Effector memory CD4-positive, alpha-beta T cell (primary cell): ENCODE results near the gene LYPLA2.
"Not testable (repeated sequence)": the region's sequence is repeated elsewhere in the genome, so short reads cannot be mapped to it uniquely, and the experiment has no call there.

Source experiments
- DNase-seq, 3 donors: peaks; one replicate each; pipeline ENCODE4 v3.0.0-alpha.2; 2020
- H3K27ac ChIP-seq: 2 replicates; pipeline ENCODE4 v1.7.0; 2013; ENCODE audit warnings: mild to moderate bottlenecking, low read length, moderate library complexity; ENCODE audit not compliant: insufficient read depth, poor library complexity, severe bottlenecking
- H3K27me3 ChIP-seq: replicated peaks from 2 replicates; pipeline ENCODE4 v1.7.0; 2013; ENCODE audit warnings: mild to moderate bottlenecking, low read length; ENCODE audit not compliant: insufficient read depth, control insufficient read depth, poor library complexity, severe bottlenecking
- H3K36me3 ChIP-seq: 2 replicates; pipeline ENCODE4 v1.7.0; 2013; ENCODE audit warnings: mild to moderate bottlenecking, low read length, moderate library complexity; ENCODE audit not compliant: control insufficient read depth, insufficient read depth
- H3K4me1 ChIP-seq: 2 replicates; pipeline ENCODE4 v1.7.0; 2013; ENCODE audit warnings: low read length, mild to moderate bottlenecking; ENCODE audit not compliant: control insufficient read depth, insufficient read depth, poor library complexity, severe bottlenecking
- H3K4me3 ChIP-seq: 2 replicates; pipeline ENCODE4 v1.7.0; 2013; ENCODE audit warnings: low read length, low read depth, mild to moderate bottlenecking; ENCODE audit not compliant: insufficient read depth, poor library complexity, severe bottlenecking
- H3K9me3 ChIP-seq: 2 replicates; pipeline ENCODE4 v1.7.0; 2013; ENCODE audit warnings: mild to moderate bottlenecking, low read length, moderate library complexity; ENCODE audit not compliant: control insufficient read depth

Gene LYPLA2

DNA sequence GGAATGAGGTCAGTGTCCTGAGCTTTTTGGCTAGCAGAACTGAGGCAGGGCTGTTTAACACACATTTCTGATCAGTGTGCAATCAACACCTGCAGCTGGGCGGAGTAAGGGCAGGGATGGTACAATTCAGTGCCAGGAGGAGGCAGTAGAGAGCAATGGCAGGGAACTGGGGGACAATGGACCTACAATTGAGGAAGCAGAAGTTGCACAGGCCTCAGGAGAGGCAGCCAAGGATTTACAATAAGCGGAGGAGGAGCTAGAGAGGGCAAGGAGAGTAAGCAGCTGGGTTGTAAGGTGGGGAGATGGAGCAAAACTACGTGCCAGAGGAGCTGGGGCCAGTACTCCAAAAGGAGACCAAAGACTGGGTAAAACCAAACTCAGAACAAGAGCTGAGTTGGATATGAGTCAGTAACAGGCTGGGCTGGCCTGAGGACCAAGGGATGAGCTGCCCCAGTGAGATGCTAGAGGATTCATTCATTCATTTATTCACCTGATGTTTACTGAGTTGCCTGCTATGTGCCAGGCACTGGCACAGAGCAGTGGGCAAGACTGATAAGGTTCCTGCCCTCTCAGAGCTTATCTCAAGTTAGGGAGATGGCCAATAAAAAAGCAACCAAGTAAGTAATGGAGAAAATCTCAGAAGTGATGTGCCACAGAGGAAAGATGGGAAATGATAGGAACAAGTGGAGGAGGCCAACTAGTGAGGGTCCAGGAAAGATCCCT is 20.0 kb downstream of the LYPLA2 start:
- H3K36me3 ChIP-seq, result peaks cover 20% of the 10 kb centered on the region

DNA sequence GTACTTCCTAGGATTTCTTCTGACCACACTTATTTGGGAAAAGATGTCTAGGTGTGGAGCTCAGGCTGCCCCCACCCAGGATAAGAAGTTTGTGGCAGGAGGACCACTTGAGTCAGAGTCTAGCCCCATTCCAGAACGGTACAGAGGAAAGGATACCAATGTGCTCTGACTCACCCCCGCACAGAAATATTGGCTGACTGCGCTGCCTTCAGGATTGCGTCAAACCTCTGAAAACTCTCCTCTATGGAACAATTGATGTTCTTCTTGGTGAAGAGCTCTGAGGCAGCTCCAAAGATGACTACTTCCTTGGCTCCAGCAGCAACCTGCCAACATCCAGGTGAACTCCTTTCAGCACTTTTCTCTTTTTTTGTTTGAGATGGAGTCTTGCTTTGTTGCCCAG is 23.1 kb downstream of the LYPLA2 start:
- Histone ChIP-seq H3K27ac (no peak overlapping the region), H3K4me3 (no peak overlapping the region), H3K36me3 (peaks cover 32% of the 10 kb centered on the region), H3K9me3 (no peaks in the 10 kb centered on the region), H3K27me3 (no peaks in the 10 kb centered on the region), H3K4me1 (no peaks in the 10 kb centered on the region)
- no peak for DNase-seq

More for the DNA sequence above, 20.0 kb downstream of the LYPLA2 start:
- peak in 1 of 3 donors; percentile 17 for DNase-seq
- Histone ChIP-seq H3K27ac (no peak overlapping the region), H3K27me3 (no peaks in the 10 kb centered on the region), H3K4me3 (no peak overlapping the region), H3K9me3 (no peaks in the 10 kb centered on the region), H3K4me1 (no peaks in the 10 kb centered on the region)

DNA sequence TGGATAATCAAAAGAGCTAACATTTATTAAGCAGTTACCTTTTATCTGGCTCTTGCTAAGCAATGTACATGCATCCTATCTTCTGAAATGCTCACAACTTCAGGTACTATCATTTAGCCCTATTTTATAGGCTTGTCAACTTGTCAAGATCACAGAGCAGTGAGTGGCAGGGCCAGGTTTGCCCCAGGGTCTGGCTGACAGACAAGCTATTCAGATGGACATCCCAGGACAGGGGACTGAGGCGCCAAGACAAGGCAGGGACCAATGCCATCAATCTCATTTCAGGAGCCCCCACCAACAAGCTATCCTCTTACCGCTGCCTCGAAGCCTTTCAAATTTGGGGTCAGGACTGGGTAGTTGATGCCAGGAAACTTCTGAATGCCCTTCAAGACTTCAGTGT is 25.4 kb downstream of the LYPLA2 start:
- Histone ChIP-seq H3K27ac (no peak overlapping the region), H3K36me3 (peaks cover 32% of the 10 kb centered on the region), H3K27me3 (no peaks in the 10 kb centered on the region), H3K4me1 (no peaks in the 10 kb centered on the region), H3K4me3 (no peak overlapping the region), H3K9me3 (no peaks in the 10 kb centered on the region)
- no peak for DNase-seq

DNA sequence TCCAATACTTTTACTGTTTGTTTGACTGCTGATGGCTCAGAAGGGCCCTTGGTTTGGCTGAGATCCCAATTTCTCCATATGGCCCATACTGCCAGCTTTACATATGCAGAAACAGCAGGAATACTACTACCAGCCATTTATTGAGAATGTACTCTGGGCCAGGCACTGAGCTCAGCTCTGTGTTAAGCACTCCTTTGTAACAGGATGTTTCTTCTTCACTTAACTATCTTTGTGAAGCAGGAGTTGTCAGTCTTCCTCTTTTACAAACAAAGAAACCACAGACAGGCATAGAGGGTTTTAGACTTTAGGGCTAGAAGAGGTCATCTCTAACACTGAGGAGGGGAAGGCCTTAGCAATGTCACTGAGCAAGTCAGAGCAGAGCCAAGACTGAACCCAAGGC is 26.0 kb downstream of the LYPLA2 start:
- no peak overlapping the region for H3K27ac ChIP-seq
- H3K36me3 ChIP-seq, result peaks cover 32% of the 10 kb centered on the region
- no peaks in the 10 kb centered on the region for H3K4me1 ChIP-seq
- no peak for DNase-seq
- no peaks in the 10 kb centered on the region for H3K27me3 ChIP-seq
- no peaks in the 10 kb centered on the region for H3K9me3 ChIP-seq
- no peak overlapping the region for H3K4me3 ChIP-seq

DNA sequence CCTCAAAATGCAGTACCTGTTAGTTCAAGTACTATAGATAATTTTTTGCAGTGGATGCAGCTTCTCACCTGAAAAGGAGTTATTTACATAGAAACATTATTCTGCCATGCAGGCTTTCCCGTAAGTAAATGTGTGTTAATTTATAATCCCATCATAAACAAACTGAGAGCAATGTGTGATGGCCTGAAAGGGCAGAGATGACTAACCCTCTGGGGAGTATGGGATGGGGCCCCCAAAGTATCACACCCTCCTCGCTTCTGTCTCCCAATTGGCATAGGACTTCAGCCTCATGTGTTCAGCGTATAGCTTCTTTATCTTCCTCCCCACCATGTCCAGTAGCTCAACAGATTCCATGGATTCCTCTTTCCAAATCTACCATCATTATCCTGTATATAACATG is 26.7 kb downstream of the LYPLA2 start:
- H3K36me3 ChIP-seq, result peaks cover 29% of the 10 kb centered on the region
- DNase-seq, result no peak
- no peaks in the 10 kb centered on the region for H3K4me1 ChIP-seq
- no peak overlapping the region for H3K4me3 ChIP-seq
- no peak overlapping the region for H3K27ac ChIP-seq
- H3K9me3 ChIP-seq, result no peaks in the 10 kb centered on the region
- no peaks in the 10 kb centered on the region for H3K27me3 ChIP-seq

DNA sequence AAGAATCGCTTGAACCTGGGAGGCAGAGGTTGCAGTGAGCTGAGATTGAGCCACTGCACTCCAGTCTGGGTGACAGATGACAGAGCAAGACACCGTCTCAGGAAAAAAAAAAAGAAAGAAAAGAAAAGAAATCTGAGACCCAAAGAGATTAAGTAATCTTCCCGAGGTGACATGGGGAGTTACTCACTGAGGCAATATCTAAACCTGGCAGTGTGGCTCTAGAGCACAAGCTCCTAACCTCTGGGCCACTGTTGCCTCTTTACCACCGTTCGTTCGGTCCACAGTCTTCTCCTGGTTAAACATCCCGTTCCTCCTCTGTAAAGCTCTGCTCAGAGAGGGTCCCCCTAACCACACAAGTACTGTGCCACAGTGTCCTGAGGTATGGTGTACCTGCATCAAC is 32.8 kb downstream of the LYPLA2 start:
- no peaks in the 10 kb centered on the region for H3K4me1 ChIP-seq
- no peaks in the 10 kb centered on the region for H3K9me3 ChIP-seq
- no peak overlapping the region for H3K4me3 ChIP-seq
- no peaks in the 10 kb centered on the region for H3K36me3 ChIP-seq
- H3K27me3 ChIP-seq, result no peaks in the 10 kb centered on the region
- H3K27ac ChIP-seq, result no peak overlapping the region
- DNase-seq, result no peak

DNA sequence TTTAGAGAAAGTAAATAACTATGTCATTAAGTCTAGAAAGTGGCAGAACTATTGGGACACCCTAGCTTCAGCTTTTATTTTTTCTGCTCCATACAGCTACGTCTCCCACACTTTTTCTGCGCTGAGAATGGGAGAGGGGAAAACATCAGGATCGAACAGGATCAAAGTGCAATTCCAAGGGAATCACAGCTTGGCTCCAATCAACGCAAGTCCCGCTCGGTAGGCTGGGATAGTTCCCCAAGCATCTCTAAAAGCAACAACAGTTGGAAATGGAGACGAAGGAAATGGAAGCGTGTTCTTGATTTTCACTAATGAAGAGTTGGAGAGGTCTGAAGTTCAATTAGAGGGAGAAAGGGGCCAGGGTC is 33.7 kb downstream of the LYPLA2 start:
- Histone ChIP-seq H3K4me1 (no peaks in the 10 kb centered on the region), H3K27ac (peak overlapping the region; percentile 88), H3K9me3 (no peaks in the 10 kb centered on the region), H3K27me3 (no peaks in the 10 kb centered on the region), H3K4me3 (peak overlapping the region; percentile 96), H3K36me3 (no peaks in the 10 kb centered on the region)
- DNase-seq, result no peak

DNA sequence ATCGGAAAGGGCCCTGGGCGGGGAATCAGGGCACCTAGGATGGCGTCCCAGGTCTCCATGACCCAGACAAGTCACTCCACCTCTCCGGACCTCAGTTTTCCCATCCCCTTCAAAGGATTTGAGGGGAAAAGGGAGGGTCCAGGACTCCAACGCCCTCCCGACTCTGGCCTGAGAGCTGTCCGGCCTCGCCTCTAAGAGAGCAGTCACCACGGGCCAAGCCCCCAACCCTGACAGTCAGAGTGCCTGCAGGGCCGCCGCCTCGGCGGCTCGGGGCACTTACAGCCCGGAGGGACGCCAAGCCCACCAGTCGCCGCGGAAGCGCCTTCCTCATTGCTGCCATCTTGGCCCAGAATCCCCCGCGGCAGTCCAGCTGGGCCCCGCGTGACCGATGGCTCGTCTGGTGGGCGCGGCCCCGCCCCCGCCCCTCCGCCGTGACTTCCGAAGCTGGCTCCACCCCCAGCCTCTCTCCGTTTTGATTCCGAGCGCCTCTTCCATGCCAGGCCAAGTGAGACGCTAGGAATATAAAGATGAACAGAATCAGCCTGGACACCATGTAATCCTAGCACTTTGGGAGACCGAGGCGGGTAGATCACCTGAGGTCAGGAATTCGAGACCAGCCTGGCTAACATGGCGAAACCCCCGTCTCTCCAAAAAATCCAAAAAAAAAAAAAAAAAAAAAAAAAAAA is 34.3 kb downstream of the LYPLA2 start, which contains the start of gene HMGCL:
Gene HMGCL (minus strand): TSS at position 354 of the 686 bp plus-strand sequence. CDS start 14 bp downstream, at position 340.
- peak; percentile 73 to 83 (median 78) for DNase-seq

DNA sequence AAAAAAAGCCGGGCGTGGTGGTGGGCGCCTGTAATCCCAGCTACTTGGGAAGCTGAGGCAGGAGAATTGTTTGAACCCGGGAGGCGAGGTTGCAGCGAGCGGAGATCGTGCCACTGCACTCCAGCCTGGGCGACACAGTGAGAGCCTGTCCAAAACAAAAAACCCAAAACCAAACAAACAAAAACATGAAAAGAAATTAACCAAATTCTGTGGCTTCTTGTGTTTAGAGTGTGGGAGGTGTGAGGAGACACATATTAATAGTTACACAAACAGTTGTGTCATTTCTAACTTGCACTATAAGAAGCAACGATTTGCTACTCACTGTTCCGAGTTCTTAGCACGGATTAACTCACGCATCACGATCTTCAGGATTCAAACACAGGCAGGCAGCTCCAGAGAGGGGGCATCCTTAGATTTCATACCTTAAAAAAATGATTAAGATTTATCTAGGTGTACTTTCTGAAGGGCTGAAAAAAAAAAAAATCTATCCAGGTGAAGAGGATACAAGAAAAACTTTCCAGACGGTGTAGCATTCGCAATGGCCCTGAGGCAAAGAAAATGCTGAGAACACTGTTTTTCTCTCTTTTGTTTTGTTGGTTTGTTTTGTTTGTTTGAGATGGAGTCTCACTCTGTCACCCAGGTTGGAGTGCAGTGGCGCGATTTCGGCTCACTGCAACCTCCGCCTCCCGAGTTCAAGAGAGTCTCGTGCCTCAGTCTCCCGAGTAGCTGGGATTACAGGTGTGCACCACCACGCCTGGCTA is 35.0 kb downstream of the LYPLA2 start:
- Histone ChIP-seq H3K9me3 (no peaks in the 10 kb centered on the region), H3K27me3 (no peaks in the 10 kb centered on the region), H3K4me1 (no peaks in the 10 kb centered on the region), H3K36me3 (no peaks in the 10 kb centered on the region), H3K4me3 (peak overlapping the region; percentile 96), H3K27ac (peak overlapping the region; percentile 88)
- no peak for DNase-seq

More for the DNA sequence above, 34.3 kb downstream of the LYPLA2 start, which contains the start of gene HMGCL:
- no peaks in the 10 kb centered on the region for H3K4me1 ChIP-seq
- no peaks in the 10 kb centered on the region for H3K36me3 ChIP-seq
- H3K9me3 ChIP-seq, result no peaks in the 10 kb centered on the region
- H3K27ac ChIP-seq, result peak within 1 kb of the TSS; percentile 88
- no peaks in the 10 kb centered on the region for H3K27me3 ChIP-seq
- H3K4me3 ChIP-seq, result peak within 1 kb of the TSS; percentile 96

DNA sequence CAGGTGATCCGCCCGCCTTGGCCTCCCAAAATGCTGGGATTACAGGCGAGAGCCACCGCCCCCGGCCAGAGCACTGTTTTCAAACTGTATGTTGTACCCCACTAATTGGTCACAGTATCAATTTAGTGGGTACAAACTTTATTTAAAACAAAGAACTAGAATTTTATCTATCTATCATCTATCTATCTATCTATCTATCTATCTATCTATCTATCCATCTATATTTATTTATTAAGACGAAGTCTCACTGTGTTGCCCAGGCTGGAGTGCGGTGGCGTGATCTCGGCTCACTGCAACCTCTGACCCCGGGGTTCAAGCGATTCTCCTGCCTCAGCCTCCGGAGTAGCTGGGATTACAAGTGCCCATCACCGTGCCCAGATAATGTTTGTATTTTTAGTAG is 35.6 kb downstream of the LYPLA2 start:
- not testable (repeated sequence) for DNase-seq, H3K36me3 ChIP-seq, H3K27ac ChIP-seq, H3K9me3 ChIP-seq, H3K4me3 ChIP-seq, H3K27me3 ChIP-seq, H3K4me1 ChIP-seq
